K562 (cell line): ENCODE results near the gene TPBGL.

ENCODE experiments used
- CTBP1 ChIP-seq: fragments of 450-650 bp; IDR thresholded peaks from 2 replicates; pipeline ENCODE4 v1.6.1; 2016; ENCODE audit warnings: borderline replicate concordance
- EZH2 ChIP-seq: IDR thresholded peaks from 2 replicates; pipeline ENCODE4 v1.6.1; 2012; ENCODE audit warnings: low read depth, mild to moderate bottlenecking, inconsistent platforms, low read length, borderline replicate concordance
- NFE2 ChIP-seq: IDR thresholded peaks from 2 replicates; pipeline ENCODE4 v1.6.1; 2014; ENCODE audit warnings: antibody characterized with exemption, low read depth
- RAD21 ChIP-seq, 2 experiments: fragments of 250-450 bp in 1 of 2; fragments of 450-650 bp in 1 of 2; sonication (Bioruptor Pico) in 1 of 2; formaldehyde crosslinking in 1 of 2; IDR thresholded peaks in 1 of 2; conservative IDR thresholded peaks in 1 of 2; 2 replicates each; pipeline versions ENCODE4 v1.4.0 to v1.8.0; 2020 to 2022; ENCODE audit warnings: mild to moderate bottlenecking in 2 of 2, moderate library complexity in 1 of 2
- TEAD4 ChIP-seq, 2 experiments: sonication (generic) in 1 of 2; formaldehyde crosslinking in 1 of 2; IDR thresholded peaks; 2 replicates each; pipeline versions ENCODE4 v1.6.1 to v1.8.0; 2012 to 2022; ENCODE audit warnings: borderline replicate concordance in 1 of 2, inconsistent platforms in 1 of 2, low read length in 1 of 2, mild to moderate bottlenecking in 1 of 2, missing genetic modification reagents in 1 of 2
- TF ChIP-seq, protein P1 (sequence below), 3 experiments: IDR thresholded peaks in 2 of 3; conservative IDR thresholded peaks in 1 of 3; 2 replicates each; pipeline ENCODE4 v1.5.1; 2011 to 2012; ENCODE audit warnings: low read length in 3 of 3, mild to moderate bottlenecking in 3 of 3, control low read depth in 2 of 3, improper control_type of control experiment in 1 of 3, inconsistent platforms in 1 of 3, low read depth in 1 of 3, mixed read lengths in 1 of 3, moderate library complexity in 1 of 3; ENCODE audit not compliant: insufficient read depth in 2 of 3
- TF ChIP-seq, protein P2 (sequence below), 2 experiments: fragments of 450-650 bp in 1 of 2; sonication (generic) in 1 of 2; formaldehyde crosslinking in 1 of 2; IDR thresholded peaks in 1 of 2; conservative IDR thresholded peaks in 1 of 2; 2 replicates each; pipeline versions ENCODE4 v1.6.1 to v1.8.1; 2016 to 2023; ENCODE audit warnings: mild to moderate bottlenecking in 2 of 2, moderate library complexity in 2 of 2, inconsistent platforms in 1 of 2, missing genetic modification reagents in 1 of 2
- TF ChIP-seq, protein P3 (sequence below): fragments of 250-450 bp; sonication (Bioruptor Pico); IDR thresholded peaks from 2 replicates; pipeline ENCODE4 v1.5.1; 2021; ENCODE audit warnings: mild to moderate bottlenecking
- TF ChIP-seq, protein P4 (sequence below): fragments of 250-450 bp; sonication (Bioruptor Pico); IDR thresholded peaks from 2 replicates; pipeline ENCODE4 v1.6.1; 2021; ENCODE audit warnings: mild to moderate bottlenecking

DNA sequence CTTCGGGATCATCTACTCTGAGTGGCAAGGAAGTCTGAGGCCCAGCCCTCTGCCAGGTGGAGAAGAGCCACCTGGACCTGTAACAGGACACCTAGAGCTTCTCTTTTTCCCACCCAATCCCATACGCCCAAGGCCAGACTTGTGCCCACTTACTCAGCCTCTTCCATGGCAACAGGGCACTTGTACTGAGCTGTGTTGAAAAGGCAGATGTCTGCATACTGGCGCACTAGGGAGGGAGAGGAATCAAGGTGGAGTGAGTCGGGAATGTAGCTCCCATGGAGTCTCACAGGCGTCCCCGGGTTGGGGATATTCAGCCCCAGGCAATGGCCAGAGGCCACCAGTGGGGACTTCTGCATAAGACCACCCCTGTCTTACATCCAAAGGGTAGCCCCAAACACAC, 36.1 kb downstream of the TPBGL start:
- TF ChIP-seq, protein P1, sequence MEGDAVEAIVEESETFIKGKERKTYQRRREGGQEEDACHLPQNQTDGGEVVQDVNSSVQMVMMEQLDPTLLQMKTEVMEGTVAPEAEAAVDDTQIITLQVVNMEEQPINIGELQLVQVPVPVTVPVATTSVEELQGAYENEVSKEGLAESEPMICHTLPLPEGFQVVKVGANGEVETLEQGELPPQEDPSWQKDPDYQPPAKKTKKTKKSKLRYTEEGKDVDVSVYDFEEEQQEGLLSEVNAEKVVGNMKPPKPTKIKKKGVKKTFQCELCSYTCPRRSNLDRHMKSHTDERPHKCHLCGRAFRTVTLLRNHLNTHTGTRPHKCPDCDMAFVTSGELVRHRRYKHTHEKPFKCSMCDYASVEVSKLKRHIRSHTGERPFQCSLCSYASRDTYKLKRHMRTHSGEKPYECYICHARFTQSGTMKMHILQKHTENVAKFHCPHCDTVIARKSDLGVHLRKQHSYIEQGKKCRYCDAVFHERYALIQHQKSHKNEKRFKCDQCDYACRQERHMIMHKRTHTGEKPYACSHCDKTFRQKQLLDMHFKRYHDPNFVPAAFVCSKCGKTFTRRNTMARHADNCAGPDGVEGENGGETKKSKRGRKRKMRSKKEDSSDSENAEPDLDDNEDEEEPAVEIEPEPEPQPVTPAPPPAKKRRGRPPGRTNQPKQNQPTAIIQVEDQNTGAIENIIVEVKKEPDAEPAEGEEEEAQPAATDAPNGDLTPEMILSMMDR (IDR thresholded peaks at IDR 0.05 in 2 of 3, conservative IDR thresholded peaks at IDR 0.05 in 1 of 3; ENCODE audit: insufficient read depth in 2 of 3, low read depth in 1 of 3, low read length in 3 of 3): no peak
- TF ChIP-seq CTBP1 (no peak), RAD21 (CRISPR knock-in tag; conservative IDR thresholded peaks at IDR 0.05 in 1 of 2, IDR thresholded peaks at IDR 0.05 in 1 of 2) (no peak), TEAD4 (IDR thresholded peaks at IDR 0.05; ENCODE audit: low read length) (no peak), TEAD4 (CRISPR knock-in tag; IDR thresholded peaks at IDR 0.05; ENCODE audit: borderline replicate concordance) (no peak), EZH2 (no peak), NFE2 (no peak)
- TF ChIP-seq, protein P2, sequence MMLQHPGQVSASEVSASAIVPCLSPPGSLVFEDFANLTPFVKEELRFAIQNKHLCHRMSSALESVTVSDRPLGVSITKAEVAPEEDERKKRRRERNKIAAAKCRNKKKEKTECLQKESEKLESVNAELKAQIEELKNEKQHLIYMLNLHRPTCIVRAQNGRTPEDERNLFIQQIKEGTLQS (IDR thresholded peaks at IDR 0.05): no peak
- TF ChIP-seq, protein P2 (CRISPR knock-in tag; conservative IDR thresholded peaks at IDR 0.05): no peak
- TF ChIP-seq, protein P3, sequence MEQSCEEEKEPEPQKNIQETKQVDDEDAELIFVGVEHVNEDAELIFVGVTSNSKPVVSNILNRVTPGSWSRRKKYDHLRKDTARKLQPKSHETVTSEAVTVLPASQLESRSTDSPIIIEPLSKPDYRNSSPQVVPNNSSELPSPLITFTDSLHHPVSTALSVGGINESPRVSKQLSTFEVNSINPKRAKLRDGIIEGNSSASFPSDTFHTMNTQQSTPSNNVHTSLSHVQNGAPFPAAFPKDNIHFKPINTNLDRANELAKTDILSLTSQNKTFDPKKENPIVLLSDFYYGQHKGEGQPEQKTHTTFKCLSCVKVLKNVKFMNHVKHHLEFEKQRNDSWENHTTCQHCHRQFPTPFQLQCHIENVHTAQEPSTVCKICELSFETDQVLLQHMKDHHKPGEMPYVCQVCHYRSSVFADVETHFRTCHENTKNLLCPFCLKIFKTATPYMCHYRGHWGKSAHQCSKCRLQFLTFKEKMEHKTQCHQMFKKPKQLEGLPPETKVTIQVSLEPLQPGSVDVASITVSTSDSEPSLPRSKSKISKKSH: no peak
- TF ChIP-seq, protein P4, sequence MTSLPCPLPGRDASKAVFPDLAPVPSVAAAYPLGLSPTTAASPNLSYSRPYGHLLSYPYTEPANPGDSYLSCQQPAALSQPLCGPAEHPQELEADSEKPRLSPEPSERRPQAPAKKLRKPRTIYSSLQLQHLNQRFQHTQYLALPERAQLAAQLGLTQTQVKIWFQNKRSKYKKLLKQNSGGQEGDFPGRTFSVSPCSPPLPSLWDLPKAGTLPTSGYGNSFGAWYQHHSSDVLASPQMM (CRISPR knock-in tag): no peak
